Neural cell (in vitro differentiated cells): Measurements from ENCODE around the gene RASL11B.

Source experiments
- CTCF ChIP-seq: fragments of 450-650 bp; IDR thresholded peaks from 2 replicates; pipeline ENCODE4 v1.5.1; 2014; ENCODE audit warnings: antibody characterized with exemption, mild to moderate bottlenecking, moderate library complexity; ENCODE audit not compliant: poor library complexity, severe bottlenecking
- TAF1 ChIP-seq: IDR thresholded peaks from 2 replicates; pipeline ENCODE4 v1.6.1; 2012; ENCODE audit warnings: low read depth

GRCh38 chr4:52850406-52851124 is 11.6 kb upstream of the RASL11B start:
- TF ChIP-seq TAF1 (no peak), CTCF (no peak)
